ELR (cell line): Measurements from ENCODE around the gene ERBB4.
"Not testable (repeated sequence)": the region's sequence is repeated elsewhere in the genome, so short reads cannot be mapped to it uniquely, and the experiment has no call there.

Experiments used
- DNase-seq: peaks from one replicate; pipeline ENCODE4 v3.0.0-alpha.2; 2015; ENCODE audit warnings: low read depth

The ERBB4 gene

DNA sequence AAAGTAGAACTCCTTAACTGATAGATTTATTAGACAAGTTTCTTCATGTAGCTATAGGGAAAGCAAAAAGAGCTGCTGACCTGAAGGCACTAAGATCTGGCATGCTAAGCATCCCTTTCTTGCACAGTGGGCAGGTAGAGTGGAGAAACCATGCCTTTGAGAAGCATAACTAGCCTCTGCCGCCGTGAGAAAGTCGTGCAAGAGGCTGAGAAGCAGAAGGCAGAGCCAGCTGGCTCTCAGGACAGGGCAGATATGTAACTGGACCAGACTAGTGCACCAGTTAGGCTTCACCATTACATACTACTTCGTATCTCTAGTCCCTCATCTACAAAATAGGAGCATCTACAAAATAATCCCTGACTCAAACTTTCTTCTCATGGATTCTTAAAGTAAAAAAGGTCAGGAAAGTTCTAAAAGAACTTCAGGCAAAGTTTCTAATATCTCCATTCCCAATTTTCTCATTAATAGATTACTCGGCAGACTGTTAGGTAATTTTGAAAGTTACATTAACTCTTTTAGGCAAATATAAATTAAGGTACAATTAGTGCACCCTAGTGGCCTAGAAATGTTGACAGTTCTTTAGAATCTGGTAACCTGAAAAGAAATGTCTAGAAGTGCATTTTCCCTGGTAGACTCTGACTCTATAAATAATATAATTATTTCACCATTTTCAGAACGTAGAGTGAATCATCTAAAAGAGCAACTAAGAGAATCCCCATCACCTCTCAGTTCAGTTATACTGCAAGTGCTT is 10.3 kb downstream of the ERBB4 start:
- DNase-seq = peak; percentile 29

- DNase-seq = no peak
These were observed 12.5 kb downstream of the ERBB4 start for GRCh38 chr2:212526059-212526458.

- DNase-seq = no peak
These were observed 14.8 kb downstream of the ERBB4 start for GRCh38 chr2:212523756-212524155.

- DNase-seq = peak; percentile 50
These were observed 18.3 kb downstream of the ERBB4 start for GRCh38 chr2:212520340-212520739.

GRCh38 chr2:212517693-212518092 is 20.9 kb downstream of the ERBB4 start:
- DNase-seq = no peak

DNA sequence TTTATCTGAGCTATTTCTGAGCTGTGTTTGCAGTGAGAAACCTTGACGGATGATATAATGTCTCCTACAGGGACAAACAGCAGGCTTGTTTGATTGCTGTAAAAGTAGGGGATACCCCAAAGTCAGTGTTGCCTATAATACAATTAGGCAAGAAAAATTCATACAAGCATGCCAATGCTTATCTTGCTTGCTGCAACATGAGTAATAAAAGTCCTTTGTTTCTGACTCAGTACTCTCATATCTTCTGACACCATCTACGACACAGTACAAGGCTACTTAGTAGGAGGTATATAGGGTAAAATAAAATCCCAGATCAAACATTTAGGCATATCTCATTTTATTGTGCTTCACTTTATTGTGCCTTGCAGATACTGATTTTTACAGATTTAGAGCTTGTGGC is 33.0 kb downstream of the ERBB4 start:
- no peak for DNase-seq

GRCh38 chr2:212495046-212495445 is 43.6 kb downstream of the ERBB4 start:
- no peak for DNase-seq

DNA sequence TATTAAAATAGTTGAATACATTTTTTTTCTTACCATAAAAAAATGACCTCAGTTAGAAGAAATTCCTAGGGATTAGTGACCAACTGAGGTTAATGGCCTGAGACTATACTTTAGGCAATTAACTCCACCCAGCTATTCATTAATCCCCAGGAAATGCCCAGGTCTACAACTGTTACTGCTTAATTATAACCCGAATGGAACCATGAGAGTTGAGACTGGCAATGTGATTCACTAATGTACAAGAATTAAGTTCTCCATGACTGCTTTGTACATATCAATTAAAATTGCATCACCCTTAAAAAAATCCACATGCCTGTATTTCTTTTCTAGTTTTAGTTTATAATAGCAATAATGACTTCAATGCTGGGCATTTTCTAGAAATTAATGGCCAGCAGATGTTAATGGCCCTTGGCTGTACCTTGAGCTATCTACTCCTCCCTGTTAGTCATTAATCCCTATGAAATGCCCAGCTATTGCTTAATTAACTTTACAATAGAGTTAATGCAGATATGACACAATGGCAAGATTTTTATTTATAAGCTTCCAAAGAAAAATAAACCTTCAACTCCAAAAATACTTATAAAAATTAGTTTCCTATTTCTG is 44.1 kb downstream of the ERBB4 start:
- DNase-seq = no peak

DNA sequence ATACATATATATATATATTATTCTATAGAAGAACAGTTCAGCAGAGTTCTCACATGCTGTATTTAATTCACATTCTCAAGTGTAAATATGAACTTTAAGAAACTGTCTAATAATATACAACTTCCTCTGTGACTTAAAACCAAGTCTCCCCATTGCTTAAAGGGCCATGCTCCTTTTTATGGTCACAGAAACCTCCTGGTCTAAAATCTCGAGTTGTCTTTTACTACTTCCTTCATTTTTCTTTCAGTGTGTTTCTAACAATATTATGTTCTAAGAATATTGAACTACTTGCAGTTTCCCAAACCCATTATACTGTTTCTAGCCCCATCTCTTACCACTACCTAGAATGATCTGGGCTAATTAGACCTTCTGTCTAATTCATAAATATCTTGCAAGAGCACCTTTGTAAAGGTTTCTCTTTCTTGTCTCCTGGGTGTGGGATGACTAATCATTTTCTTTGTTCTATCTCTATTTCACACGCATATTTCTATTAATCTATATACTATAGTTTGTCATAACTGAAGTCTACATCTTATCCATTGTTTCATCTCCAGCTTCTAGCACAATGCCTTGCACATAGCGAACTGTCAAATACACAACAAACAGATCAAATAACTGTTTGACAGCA is 48.8 kb downstream of the ERBB4 start:
- DNase-seq = no peak

DNA sequence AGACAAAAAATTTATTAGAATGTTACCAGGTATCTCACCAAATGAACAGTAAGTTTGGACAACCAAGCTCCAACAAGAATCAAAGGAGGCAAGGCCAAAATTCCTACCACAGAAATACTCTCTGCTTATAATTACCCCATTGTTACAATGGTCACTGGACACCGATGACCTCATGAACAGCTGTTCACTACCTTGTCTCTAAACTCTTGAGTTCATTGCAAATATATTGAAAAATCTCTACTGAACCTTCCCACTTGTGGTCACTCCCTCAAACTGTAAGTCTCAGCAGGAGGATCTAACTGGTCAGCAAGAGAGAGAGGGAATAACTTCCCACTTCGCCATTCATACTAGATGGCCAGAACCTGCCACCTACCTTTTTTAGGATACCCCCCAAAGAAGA is 50.0 kb downstream of the ERBB4 start:
- DNase-seq = no peak

GRCh38 chr2:212484563-212485080 is 54.0 kb downstream of the ERBB4 start:
- peak; percentile 36 for DNase-seq

DNA sequence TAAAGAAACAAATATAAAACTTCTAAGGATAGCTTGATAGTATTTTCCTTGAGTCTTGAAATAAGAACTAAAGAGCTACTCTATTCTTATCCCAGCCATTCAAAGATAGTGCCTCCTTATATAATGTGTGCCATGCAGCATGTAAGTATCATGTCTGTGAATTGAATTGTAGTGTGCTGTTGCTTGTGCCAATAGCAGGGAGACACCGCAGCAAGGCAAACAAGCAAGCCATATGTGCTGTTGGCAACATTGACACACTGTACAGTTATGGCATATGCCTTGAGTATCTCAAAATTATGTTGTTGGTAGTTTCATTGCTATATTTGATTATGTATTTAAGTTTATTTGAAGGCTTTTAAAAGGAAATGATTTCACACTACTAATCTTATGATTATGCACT is 58.2 kb downstream of the ERBB4 start:
- no peak for DNase-seq

- DNase-seq = no peak
These were observed 61.0 kb downstream of the ERBB4 start for GRCh38 chr2:212477571-212477970.

DNA sequence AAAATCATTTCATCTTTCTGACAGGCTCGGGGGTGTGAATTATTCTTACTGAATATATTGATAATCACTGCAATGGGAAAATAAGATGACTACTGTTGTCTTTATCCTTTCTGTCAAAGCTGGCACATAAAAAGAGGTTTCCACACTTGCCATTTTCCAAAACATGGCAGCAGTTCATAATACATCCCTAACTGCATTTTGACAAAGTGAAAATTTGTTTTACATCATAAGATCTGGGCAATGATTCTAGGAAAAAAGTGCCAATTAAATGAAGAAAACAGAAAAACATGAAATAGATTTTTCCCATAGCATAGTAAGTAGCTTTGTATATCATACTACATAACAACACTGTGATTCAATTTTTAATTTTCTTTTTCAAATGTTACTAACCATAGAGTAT is 65.4 kb downstream of the ERBB4 start:
- no peak for DNase-seq

DNA sequence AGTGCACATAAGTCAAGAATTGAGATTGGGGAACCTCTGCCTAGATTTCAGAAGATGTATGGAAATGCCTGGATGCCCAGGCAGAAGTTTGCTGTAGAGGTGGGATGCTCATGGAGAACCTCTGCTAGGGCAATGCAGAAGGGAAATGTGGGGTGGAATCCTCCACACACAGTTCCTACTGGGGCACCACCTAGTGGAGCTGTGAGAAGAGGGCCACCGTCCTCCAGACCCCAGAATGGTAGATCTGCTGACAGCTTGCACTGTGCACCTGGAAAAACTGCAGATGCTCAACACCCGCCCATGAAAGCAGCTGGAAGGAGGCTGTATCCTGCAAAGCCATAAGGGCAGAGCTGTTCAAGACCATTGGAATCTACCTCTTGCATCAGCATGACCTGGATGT is 71.1 kb downstream of the ERBB4 start:
- DNase-seq = not testable (repeated sequence)

GRCh38 chr2:212465456-212465855 is 73.1 kb downstream of the ERBB4 start:
- DNase-seq = no peak

- DNase-seq = not testable (repeated sequence)
These were observed 76.9 kb downstream of the ERBB4 start for GRCh38 chr2:212461708-212462107.

DNA sequence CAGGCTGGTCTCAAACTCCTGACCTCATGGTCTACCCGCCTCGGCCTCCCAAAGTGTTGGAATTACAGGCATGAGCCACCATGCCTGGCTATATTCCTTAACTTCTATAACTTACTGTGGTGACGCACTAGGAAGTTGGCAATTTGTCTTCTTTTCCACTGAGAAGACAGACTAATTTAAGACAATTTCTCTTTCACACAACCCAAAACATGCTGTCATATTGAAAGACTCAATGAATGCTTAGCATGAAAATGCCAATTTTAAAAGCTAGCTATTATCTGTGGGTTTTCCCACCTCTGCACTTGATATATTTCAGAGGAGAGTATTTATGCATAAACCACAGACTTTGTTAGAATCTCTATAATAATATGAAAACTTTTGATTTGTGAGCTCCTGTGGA is 84.5 kb downstream of the ERBB4 start:
- no peak for DNase-seq

GRCh38 chr2:212451786-212452231 is 86.8 kb downstream of the ERBB4 start:
- peak; percentile 89 for DNase-seq

DNA sequence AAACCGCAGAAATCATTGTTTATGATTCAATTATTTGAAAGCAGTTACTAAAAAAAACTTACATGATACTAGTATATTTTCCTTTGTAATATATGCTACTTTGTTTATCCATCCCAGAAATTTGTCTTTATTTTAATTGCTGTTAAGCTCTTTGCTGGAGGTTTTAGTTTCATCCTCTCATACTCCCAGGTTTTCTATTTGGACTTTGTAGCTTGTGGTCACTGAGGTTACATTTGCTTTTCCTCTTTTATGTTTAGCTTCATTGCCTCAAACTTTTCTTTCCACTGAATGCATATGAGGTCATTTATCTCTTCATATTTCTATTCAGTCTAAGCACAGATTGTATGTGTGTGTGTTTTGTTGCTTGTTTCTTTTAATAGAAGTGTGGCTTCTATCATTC is 89.9 kb downstream of the ERBB4 start:
- DNase-seq = no peak

DNA sequence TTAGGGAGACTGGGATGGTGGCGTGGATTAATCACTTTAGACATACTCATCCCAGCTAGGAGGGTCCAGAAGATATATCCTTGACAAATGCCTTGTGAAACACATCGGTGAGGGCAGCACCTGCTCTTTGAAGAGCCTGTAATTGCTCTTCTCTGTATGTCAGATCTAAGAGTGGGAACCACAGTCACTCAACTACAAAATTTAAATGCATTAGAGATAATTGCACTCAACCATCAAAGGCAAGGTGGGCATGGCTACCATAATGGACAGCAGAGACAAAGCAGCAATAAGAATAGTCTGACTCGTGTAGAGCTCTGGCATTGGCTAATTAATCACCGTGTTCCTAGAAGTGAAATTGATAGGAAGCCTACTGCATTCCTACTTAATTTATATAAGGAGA is 96.8 kb downstream of the ERBB4 start:
- DNase-seq = no peak

DNA sequence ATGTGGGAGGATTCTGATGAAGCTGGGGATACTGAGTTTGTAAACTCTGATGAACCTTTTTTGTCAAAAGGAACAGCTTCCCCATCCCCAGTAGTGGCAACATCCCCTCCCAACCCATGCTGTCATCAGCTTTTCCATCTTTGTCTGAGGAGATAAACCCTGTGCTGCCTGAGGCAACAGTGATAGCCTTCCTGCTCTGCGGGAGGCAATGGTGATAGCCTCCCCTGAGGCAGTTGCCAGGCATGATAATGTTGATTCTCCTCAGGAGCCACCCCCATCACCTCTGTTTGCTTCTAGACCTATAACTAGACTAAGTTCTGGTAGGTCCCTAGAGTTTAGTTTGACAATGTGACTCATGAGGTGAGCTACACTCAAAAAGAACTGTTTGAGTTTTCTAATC is 97.5 kb downstream of the ERBB4 start:
- no peak for DNase-seq
